ENCODE measurements around the gene SMO.
"Not testable (repeated sequence)": the region's sequence is repeated elsewhere in the genome, so short reads cannot be mapped to it uniquely, and the experiment has no call there.

Gene SMO

GRCh38 chr7:129169686-129170440, 18.6 kb upstream of the SMO start:
- no peak for DNase-seq (ENCODE audit: low read depth in 2 of 2)

- no peak for DNase-seq (ENCODE audit: low read depth in 2 of 2)
Measured at GRCh38 chr7:129170441-129171021, 17.9 kb upstream of the SMO start.

GRCh38 chr7:129173861-129174260, 14.6 kb upstream of the SMO start:
- DNase-seq (ENCODE audit: low read depth in 2 of 2) = not testable (repeated sequence)

- DNase-seq (ENCODE audit: low read depth in 2 of 2) = no peak
Measured at GRCh38 chr7:129176916-129177710, 11.3 kb upstream of the SMO start.

DNA sequence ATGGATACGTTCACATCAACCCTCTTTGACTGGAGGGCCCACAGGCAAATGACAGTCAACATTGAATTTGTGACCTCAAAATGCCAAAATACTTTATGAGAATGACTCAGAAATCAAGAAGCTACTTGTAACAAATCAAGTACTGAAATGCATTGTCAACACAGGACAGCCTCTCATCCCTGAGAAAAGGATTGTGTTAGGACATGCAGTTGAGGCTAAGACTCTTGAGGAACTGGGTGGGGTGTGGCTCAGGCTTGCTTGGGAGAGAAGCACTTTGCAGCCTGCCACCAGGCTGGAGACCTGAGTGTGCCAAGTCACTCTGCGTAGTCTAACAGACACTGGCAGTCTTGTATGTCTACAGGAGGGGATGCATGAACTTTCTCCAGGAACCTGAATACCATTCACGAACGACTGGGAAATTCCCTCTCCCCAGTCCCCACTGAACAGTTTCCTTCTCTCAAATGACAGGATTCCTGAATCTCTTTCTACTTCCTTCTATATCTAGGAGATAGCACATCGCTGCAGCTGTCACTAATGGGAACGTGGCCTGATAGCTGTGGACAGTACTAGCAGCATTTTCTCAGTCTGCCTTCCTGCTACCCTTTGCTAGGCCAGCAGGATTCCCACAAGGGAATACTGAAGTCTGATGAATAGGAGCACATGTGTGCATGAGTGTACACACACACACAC, 3.3 kb upstream of the SMO start:
- no peak for DNase-seq (ENCODE audit: low read depth in 2 of 2)

- no peak for DNase-seq (ENCODE audit: low read depth in 2 of 2)
Measured at GRCh38 chr7:129186749-129187260, 1.6 kb upstream of the SMO start.

GRCh38 chr7:129187681-129188371, 607 bp upstream of the SMO start:
- no peak for DNase-seq (ENCODE audit: low read depth in 2 of 2)

DNA sequence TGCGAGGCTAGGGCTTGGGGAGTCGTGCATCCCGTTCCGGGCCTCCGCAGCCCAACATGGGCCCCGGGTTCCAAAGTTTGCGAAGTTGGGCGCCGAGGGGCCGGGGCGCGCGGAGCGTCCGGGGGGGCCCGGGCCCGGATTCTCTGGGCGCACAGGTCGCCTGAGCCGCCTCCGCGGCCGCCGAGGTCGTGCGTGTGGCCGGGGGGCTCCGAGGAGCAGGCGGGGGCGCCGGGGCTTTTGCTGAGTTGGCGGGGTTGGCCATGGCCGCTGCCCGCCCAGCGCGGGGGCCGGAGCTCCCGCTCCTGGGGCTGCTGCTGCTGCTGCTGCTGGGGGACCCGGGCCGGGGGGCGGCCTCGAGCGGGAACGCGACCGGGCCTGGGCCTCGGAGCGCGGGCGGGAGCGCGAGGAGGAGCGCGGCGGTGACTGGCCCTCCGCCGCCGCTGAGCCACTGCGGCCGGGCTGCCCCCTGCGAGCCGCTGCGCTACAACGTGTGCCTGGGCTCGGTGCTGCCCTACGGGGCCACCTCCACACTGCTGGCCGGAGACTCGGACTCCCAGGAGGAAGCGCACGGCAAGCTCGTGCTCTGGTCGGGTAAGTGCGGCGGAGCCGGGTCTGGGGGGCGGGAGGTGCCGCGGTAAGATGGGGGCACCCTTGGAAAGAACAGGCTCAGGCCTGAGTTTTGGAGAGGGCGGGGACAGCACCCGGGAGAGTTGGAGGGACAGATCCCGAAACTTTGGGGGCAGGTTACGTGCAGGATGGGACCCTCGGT, 643 bp downstream of the SMO start:
- no peak for DNase-seq (ENCODE audit: low read depth in 2 of 2)

DNA sequence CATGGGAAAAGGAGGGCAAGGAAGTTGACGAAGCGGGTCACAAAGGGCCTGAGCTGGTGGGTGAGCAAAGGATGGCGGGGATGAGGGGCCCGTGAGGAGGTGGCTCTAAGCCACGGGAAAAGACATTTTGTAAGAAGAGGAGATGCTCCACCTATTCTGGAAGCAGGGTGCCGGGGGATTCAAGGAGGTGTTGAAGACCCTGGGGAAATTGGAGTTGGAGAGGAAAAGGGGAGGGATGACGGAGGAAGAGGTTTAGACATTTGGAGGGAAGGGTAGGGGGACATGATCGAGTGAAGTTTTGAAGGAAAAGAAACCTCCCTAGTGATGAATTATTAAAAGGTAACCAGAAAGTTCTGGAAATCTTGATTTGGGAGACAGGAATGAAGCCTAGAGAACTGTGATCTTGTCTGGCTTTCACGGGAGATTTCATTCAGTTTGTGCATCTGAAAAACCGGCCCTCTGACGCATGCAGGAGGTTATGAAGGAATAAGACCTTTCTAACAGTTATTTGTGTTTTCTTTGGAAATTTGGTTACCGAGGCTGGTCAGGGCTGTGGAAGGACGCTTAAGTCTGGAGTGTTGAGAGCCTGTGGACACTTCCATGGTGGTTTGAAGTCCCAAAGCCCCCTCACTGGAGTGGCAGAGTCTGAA, 1.4 kb downstream of the SMO start:
- DNase-seq (ENCODE audit: low read depth in 2 of 2) = no peak

- DNase-seq (ENCODE audit: low read depth in 2 of 2) = no peak
Measured at GRCh38 chr7:129191272-129191671, 2.8 kb downstream of the SMO start.

DNA sequence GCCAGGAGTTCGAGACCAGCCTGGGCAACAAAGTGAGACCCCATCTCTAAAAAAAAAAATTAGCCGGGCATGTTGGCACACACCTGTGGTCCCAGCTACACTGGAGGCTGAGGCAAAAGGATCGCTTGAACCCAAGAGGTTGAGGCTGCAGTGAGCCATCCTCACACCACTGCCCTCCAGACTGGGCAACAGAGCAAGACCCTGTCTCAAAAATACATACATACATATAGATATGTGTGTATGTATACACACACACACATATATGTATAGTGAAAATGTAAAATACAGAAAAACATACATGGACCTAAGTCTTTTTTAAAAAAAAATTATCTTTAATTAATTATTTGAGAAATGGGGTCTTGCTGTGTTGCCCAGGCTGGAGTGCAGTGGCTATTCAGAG, 5.5 kb downstream of the SMO start:
- DNase-seq (ENCODE audit: low read depth in 2 of 2) = no peak

GRCh38 chr7:129197771-129198170, 9.3 kb downstream of the SMO start:
- DNase-seq (ENCODE audit: low read depth in 2 of 2) = no peak

GRCh38 chr7:129199406-129199805, 11.0 kb downstream of the SMO start:
- DNase-seq (ENCODE audit: low read depth in 2 of 2) = no peak

DNA sequence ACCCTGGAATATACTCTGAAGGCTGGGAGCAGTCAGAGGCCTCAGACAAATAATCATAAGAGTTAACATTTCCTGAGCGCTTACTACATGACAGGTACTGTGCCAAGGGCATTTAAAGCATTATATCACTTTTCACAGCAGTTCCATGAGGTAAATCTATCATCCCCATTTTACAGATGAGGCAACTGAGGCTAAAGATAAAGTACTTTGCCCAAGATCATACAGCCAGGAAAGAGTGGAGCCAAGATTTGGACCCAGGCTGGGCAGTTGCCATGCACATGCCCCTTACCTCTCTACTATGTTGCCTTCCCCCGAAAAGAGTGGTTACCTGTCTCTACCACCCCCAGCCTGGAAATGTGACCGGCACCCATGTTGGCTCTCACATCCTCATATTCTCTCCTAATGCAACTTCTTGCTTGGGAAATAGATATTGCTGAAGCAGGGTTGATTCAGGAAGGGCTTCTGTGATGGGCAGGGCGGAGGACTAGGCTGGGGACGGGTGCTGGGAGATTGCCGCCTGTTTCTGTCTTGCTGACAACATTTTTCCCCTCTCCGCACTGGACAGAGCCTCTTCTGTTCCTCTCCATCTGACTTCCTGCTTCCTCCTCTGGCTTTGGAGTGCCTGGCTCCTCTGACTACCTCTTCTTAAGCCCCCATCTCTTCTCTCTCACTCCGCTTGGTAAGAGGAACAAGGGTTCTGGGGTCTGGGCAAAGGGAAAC, 13.8 kb downstream of the SMO start:
- no peak for DNase-seq (ENCODE audit: low read depth in 2 of 2)

GRCh38 chr7:129203050-129203741, 14.8 kb downstream of the SMO start:
- no peak for DNase-seq (ENCODE audit: low read depth in 2 of 2)

DNA sequence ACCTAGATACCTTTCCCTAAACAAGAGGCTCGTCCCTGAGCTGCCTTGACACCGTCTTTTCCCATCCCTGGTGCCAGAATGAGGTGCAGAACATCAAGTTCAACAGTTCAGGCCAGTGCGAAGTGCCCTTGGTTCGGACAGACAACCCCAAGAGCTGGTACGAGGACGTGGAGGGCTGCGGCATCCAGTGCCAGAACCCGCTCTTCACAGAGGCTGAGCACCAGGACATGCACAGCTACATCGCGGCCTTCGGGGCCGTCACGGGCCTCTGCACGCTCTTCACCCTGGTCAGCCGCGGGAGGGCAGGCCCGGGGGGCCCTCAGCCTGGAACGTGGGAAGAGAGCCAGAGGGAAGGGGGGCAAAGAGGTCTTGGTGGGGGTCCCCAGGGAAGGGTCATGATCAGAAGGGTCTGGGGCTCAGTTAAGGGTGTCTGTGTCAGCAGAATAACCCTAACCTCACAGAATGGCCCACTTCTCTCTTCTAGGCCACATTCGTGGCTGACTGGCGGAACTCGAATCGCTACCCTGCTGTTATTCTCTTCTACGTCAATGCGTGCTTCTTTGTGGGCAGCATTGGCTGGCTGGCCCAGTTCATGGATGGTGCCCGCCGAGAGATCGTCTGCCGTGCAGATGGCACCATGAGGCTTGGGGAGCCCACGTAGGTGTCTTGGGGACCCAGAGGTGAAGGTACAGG, 16.8 kb downstream of the SMO start:
- DNase-seq (ENCODE audit: low read depth in 2 of 2) = no peak

GRCh38 chr7:129205987-129206785, 17.8 kb downstream of the SMO start:
- no peak for DNase-seq (ENCODE audit: low read depth in 2 of 2)

All from stimulated activated CD8-positive, alpha-beta memory T cell treated with anti-CD3 and anti-CD28 coated beads, Interleukin-7, amount 100 ng/mL, for 1 hour (primary cell).